GM18870 (cell line): ENCODE results near the gene PAX3.

ENCODE experiments used
- ATAC-seq: cut with Tn5 transposase; IDR thresholded peaks from one replicate; pipeline ENCODE4 v1.9.1; 2021; ENCODE audit warnings: moderate library complexity; ENCODE audit not compliant: unreplicated experiment

The PAX3 gene

DNA sequence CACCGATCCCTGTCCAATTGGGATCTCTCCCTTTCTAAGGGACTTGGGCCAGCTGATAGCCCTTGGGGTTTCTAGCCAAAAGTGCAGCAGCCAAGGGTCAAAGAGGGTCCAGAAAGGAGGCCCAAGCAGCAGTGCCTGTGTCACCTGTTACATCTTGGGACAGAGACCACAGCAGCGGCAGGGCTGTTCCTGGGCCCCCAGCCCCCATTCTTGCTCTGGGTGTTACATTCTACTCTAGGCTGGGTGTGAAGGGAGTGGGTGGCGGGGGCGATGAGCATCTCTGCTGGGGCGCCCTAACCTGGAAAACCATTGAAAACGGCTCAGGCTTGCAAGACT lies 1.2 kb downstream of the PAX3 start:
- ATAC-seq: no peak

- no peak for ATAC-seq
Observed at GRCh38 chr2:222296911-222297599, 1.7 kb downstream of the PAX3 start.

GRCh38 chr2:222296311-222296741 lies 2.5 kb downstream of the PAX3 start:
- no peak for ATAC-seq

DNA sequence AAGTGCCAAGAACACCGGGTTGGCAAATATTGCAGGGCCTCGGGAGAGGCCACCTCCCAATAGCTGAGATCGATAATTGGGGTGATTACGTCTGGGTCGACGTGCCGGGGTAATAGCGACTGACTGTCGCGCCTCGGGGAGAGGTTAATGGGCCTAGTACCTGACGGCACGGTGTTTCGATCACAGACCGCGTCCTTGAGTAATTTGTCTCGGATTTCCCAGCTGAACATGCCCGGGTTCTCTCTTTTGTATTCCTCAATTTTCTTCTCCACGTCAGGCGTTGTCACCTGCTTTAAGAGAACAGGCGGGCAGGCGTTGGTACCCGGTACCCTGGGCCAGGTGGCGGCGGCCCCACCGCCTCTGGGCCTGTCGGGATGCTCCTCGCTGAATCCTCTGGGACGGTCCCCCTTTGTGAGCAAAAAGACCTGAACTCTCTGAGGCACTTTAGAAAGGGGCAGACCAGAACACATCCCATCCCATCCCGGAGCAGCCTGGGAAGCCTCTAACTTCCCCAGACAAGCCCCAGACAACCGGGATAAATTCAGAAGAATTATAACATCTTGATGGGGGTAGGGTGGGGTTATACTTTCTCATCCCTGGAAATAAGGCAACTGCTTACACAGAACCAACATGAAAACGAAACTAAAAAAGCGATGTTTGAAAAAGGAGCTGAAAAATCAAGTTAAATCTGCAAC lies 3.3 kb downstream of the PAX3 start:
- no peak for ATAC-seq

DNA sequence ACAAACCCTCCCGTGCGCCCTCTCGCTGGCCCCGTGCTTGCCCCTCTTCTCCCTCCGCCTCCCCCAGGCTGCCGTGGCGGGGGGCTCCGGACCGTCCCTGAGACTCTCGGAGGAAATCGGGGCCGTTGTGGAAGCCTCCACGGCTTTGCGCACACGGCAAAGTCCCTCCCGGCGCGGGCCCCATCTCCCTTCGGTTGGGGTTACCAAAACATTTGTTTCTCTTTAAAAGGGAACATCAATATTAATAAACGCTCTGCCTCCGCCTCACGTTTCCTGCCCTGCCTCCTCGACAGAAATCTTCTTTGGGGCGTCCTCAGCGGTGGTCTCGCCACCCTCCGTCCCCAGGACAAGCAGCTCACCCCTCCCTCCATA lies 3.8 kb downstream of the PAX3 start:
- no peak for ATAC-seq

GRCh38 chr2:222293660-222294630 lies 4.9 kb downstream of the PAX3 start:
- no peak for ATAC-seq

- no peak for ATAC-seq
Observed at GRCh38 chr2:222292149-222293134, 6.4 kb downstream of the PAX3 start.

DNA sequence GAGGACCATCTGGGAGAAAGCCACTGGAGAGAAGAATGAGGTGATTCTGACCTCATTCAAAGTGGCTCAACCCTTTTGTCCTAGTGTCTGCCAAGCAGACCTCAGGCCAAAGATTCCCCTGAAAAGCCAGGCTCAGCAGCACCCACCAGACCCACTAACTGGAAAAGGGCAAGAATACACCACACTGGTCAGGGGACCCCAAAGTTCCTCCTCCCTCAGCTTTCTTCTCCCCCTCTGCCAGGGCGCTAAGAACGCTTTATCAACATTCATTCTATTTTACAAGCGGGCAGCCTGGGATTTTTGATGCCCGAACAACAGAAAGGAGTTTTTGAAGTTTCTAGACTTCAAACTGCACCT lies 7.3 kb downstream of the PAX3 start:
- no peak for ATAC-seq

- ATAC-seq: no peak
Observed at GRCh38 chr2:222290736-222291484, 7.9 kb downstream of the PAX3 start.

DNA sequence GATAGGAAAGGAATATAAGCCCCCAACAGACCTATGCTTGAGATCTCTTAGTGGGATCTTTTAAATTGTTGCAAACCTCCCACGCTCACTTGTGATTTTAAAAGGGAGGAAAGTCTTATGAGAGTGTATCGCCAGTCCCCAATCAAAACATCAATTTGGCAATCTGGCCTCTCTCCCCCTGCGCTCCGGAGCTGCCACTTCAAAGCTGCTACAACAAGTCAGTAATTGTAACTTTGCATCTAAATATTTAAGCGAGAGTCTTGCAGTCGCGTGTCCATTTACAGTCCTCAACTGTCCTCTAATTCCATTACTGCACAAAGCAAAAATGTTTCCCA lies 8.4 kb downstream of the PAX3 start:
- no peak for ATAC-seq

DNA sequence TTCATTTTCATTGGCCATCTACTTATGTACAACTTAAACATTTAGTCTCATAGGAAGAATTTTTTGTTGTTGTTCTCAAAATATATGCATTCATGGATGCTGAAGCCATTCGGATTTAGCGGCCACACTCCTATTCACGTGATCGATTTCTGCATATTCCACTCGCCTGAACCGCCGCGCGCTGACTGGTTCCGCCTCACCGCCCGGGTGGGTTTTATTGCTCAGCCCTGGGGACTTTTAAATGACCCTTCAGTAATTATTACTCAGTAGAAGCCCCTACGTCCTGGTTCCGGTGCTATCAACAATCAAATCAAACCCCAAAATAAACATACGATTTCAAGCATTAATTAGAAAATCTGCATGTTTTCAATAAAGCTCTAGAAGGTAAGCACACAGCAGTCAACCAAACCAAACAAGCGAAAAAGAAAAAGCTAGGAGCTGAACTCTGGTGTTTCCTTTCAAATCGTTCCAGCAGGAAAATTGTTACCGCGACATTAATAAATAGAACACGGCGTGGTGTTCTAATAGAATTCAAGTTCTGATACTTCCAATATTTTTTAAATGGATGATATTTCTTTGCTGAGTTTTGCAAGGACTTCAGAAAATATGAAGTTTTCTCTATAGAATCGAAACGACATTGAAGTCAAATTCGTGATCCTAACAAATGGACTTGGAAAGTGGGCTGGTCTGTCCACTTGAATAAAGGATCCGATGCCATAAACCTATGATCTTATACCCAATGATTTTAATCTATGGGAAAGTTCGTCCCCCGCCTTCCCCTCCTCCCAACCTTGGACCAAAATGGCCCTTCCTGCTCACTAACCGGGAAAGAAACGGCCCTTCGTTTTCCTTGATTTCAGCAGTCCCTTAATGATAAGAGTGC lies 9.3 kb downstream of the PAX3 start:
- no peak for ATAC-seq

DNA sequence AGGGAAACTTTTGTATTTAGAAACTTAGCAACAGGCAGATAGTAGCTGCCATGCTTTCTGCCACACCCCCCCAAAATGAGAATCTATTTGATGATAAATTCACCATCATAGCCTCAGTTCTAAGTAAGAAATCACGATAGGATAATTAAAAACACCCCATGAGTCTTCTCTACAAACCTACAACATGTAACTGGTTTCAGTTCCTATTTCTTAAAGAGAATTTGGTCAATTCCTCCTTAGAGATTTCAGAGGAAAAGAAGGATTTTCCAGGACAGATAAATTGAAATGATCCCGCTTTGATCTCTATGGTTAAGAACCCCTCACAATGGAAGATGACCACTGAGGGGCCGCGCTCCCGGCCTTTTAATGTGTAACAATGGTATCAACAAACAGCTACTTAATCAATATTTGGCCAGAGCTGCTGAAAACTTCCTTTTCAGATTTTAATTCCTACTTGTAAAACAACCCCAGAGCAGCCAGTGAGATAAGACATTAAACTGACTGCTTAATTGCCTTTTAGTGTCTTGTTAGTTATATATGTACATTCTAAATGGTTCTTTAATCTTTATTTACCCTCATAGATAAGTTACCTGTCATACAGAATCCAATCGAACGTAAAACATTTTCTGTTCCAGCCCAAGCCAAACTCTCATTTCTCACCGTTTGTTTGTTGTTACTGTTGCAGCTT lies 10.1 kb downstream of the PAX3 start:
- ATAC-seq: no peak

GRCh38 chr2:222287862-222288479 lies 10.8 kb downstream of the PAX3 start:
- no peak for ATAC-seq

GRCh38 chr2:222284466-222284865 lies 14.3 kb downstream of the PAX3 start:
- no peak for ATAC-seq

DNA sequence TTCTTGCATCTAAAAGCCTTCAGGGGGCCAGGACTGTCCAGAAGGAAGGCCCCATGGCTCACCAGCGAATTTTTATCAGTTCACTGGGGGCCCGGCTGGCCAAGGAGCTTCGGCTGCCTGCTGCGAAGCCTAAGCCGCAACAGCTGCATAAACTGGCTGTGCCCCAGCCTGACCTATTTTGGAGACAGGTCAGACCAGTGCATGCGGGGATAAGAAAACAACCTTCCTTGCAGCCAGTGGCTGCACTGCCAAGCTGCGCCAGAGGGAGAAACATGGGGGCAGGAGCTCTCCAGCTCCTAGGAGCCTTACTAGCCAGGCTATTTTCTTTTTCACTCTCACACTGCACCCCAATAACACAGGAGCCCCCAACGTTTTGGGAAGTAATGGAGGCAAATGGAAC lies 15.2 kb downstream of the PAX3 start:
- no peak for ATAC-seq

DNA sequence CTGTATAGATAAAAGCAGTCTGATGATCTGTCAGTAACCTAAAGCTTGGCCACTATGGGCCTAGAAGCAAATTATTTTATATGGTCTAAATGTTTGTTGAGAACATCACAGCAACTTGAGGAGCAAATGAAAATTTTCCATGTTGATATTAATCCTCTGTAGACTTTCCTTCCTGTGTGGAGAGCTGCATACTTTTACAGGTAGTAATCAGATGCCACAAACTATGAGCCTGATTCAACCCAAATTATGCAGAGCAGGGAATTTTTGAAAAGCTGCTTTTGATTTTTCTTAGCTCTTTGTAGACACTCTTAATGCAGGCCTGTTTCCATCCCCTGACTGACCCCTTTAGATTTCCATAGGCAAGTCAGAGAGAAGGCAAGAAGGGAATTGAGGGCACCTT lies 17.3 kb downstream of the PAX3 start:
- ATAC-seq: no peak

GRCh38 chr2:222280795-222281194 lies 18.0 kb downstream of the PAX3 start:
- no peak for ATAC-seq

DNA sequence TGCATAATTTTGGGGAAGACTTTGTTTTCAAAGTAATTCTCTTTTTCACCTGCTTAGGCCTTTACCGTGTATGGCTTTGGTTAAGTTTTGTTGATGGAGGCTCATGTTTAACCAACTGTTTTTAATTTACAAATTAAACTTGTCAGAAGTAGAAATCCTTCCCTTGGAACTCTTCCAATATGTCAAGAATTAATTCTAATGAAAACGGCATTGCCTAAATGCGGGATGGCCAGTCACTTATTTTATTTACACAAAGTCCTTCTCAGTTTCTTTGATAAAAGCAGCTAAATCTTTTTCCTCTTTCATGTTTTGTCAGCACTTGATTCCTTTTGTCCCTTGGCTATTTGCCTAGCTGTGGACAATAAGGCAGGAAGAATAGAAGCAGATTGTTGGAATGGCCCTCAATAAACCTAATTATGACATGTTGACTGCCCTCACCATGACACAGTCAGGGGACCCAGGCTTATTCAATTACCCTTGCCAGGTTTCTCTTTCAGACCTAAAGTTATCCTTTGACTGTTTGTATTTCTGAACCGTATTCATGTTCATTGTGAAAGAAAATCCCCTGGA lies 26.3 kb downstream of the PAX3 start:
- ATAC-seq: no peak
